GM12878 (cell line): ENCODE results near the gene BTBD19. TPM values are rescaled to one million over a fixed set of nuclear protein-coding genes. Genes with fewer than 3 reads are reported as not detected.

ENCODE experiments used
- ATF3 ChIP-seq: IDR thresholded peaks from 2 replicates; pipeline ENCODE4 v1.6.1; 2011; ENCODE audit warnings: low read depth, mild to moderate bottlenecking, low read length, moderate library complexity, borderline replicate concordance; ENCODE audit errors: extremely low read depth
- CBFB ChIP-seq: IDR thresholded peaks from 2 replicates; pipeline ENCODE4 v1.6.1; 2016; ENCODE audit warnings: antibody characterized with exemption, low read depth
- CBX5 ChIP-seq: sonication (generic); IDR thresholded peaks from 2 replicates; pipeline ENCODE4 v1.6.1; 2016; ENCODE audit warnings: low read depth, moderate library complexity, mild to moderate bottlenecking, inconsistent platforms
- ELK1 ChIP-seq: IDR thresholded peaks from 2 replicates; pipeline ENCODE4 v1.6.1; 2012; ENCODE audit warnings: low read depth, low read length, improper control_type of control experiment
- GATAD2B ChIP-seq: fragments of 450-650 bp; conservative IDR thresholded peaks from 2 replicates; pipeline ENCODE4 v1.6.1; 2017; ENCODE audit warnings: low read depth, mild to moderate bottlenecking, moderate library complexity
- HSF1 ChIP-seq: fragments of 150-350 bp; IDR thresholded peaks from 2 replicates; pipeline ENCODE4 v1.6.1; 2014; ENCODE audit warnings: mild to moderate bottlenecking, low read depth, low read length
- IRF4 ChIP-seq: IDR thresholded peaks from 2 replicates; pipeline ENCODE4 v1.6.1; 2011; ENCODE audit warnings: low read depth, low read length
- KAT2A ChIP-seq: conservative IDR thresholded peaks from 2 replicates; pipeline ENCODE4 v1.6.1; 2011; ENCODE audit warnings: low read depth, low read length; ENCODE audit not compliant: control insufficient read depth
- KLF5 ChIP-seq: fragments of 450-650 bp; IDR thresholded peaks from 2 replicates; pipeline ENCODE4 v1.6.1; 2014; ENCODE audit warnings: mild to moderate bottlenecking; ENCODE audit not compliant: partially characterized antibody
- MAX ChIP-seq: IDR thresholded peaks from 2 replicates; pipeline ENCODE4 v1.6.1; 2012; ENCODE audit warnings: low read depth, low read length, improper control_type of control experiment
- MLLT1 ChIP-seq: fragments of 450-650 bp; IDR thresholded peaks from 2 replicates; pipeline ENCODE4 v1.6.1; 2016; ENCODE audit warnings: mild to moderate bottlenecking
- MTA3 ChIP-seq: IDR thresholded peaks from 2 replicates; pipeline ENCODE4 v1.6.1; 2012; ENCODE audit warnings: low read length, inconsistent platforms, borderline replicate concordance
- MXI1 ChIP-seq: fragments of 150-350 bp; IDR thresholded peaks from 2 replicates; pipeline ENCODE4 v1.6.1; 2011; ENCODE audit warnings: low read depth, mild to moderate bottlenecking, inconsistent platforms, low read length, improper control_type of control experiment
- NR2F1 ChIP-seq: fragments of 450-650 bp; conservative IDR thresholded peaks from 2 replicates; pipeline ENCODE4 v1.6.1; 2017; ENCODE audit warnings: mild to moderate bottlenecking
- PML ChIP-seq: IDR thresholded peaks from 2 replicates; pipeline ENCODE4 v1.6.1; 2012; ENCODE audit warnings: low read length, inconsistent platforms
- POLR2AphosphoS5 ChIP-seq: IDR thresholded peaks from 2 replicates; pipeline ENCODE4 v1.6.1; 2011; ENCODE audit warnings: mild to moderate bottlenecking, low read length, inconsistent platforms
- SMARCA5 ChIP-seq: fragments of 450-650 bp; IDR thresholded peaks from 2 replicates; pipeline ENCODE4 v1.6.1; 2017; ENCODE audit warnings: mild to moderate bottlenecking
- SMC3 ChIP-seq: IDR thresholded peaks from 2 replicates; pipeline ENCODE4 v1.6.1; 2011; ENCODE audit warnings: low read length, improper control_type of control experiment, borderline replicate concordance
- SREBF2 ChIP-seq: IDR thresholded peaks from 2 replicates; pipeline ENCODE4 v1.6.1; 2012; ENCODE audit warnings: mild to moderate bottlenecking, low read length
- TARDBP ChIP-seq: IDR thresholded peaks from 2 replicates; pipeline ENCODE4 v1.6.1; 2016; ENCODE audit warnings: borderline replicate concordance
- TCF7 ChIP-seq: IDR thresholded peaks from 2 replicates; pipeline ENCODE4 v1.6.1; 2014; ENCODE audit warnings: antibody characterized with exemption, borderline replicate concordance
- YY1 ChIP-seq: IDR thresholded peaks from 2 replicates; pipeline ENCODE4 v1.6.1; 2011; ENCODE audit warnings: low read depth, mild to moderate bottlenecking, low read length
- ZBED1 ChIP-seq: IDR thresholded peaks from 2 replicates; pipeline ENCODE4 v1.6.1; 2016; ENCODE audit warnings: borderline replicate concordance
- ZNF274 ChIP-seq: IDR thresholded peaks from one replicate; pipeline ENCODE4 v1.8.0; 2011; ENCODE audit not compliant: insufficient read length, insufficient read depth
- ZNF622 ChIP-seq: fragments of 450-650 bp; IDR thresholded peaks from 2 replicates; pipeline ENCODE4 v1.6.1; 2017; ENCODE audit warnings: mild to moderate bottlenecking, inconsistent platforms
- ZZZ3 ChIP-seq: IDR thresholded peaks from 2 replicates; pipeline ENCODE4 v1.6.1; 2011; ENCODE audit warnings: low read depth; ENCODE audit not compliant: control insufficient read depth, insufficient read length
- polyA plus RNA-seq, 11 experiments: library from polyadenylated mRNA; depleted of rRNA in 4 of 11; unstranded in 6 of 11; stranded (reverse) in 5 of 11; fragments of >200 nt; fragmentation: Nextera tagmentation in 4 of 11; fragmentation: Illumina TruSeq in 1 of 11; extraction: Ambion mirVana in 4 of 11; extraction: Trizol in 1 of 11; gene quantifications; 1 replicate in 1 of 11; 2 replicates in 10 of 11; pipeline versions ENCODE4 v1.2.1 to v1.2.3, GENCODE V29; 2011 to 2016; ENCODE audit warnings: inconsistent platforms in 2 of 11, missing spikeins in 2 of 11, low read depth in 1 of 11
- total RNA-seq, 4 experiments: library from RNA; depleted of rRNA in 3 of 4; stranded (reverse); fragments of >200 nt in 3 of 4; fragmentation: Illumina TruSeq in 1 of 4; extraction: Trizol in 1 of 4; gene quantifications; 2 replicates each; pipeline versions ENCODE4 v1.2.1 to v1.2.3, GENCODE V29; 2013 to 2021

The BTBD19 gene
- total and polyA plus RNA-seq, 10 of the 15 experiments (the other 5 are each of a cell fraction or from before 2014, with no cell fraction given), result 0.13 to 2.7 (median 0.42) TPM

- TF ChIP-seq HSF1, result no peak
- no peak for TF ChIP-seq MAX
- no peak for TF ChIP-seq ZNF274
- TF ChIP-seq MXI1, result peak; percentile 52; the same call in 1 of the 2 replicates
- no peak for TF ChIP-seq KAT2A
- no peak for TF ChIP-seq CBX5
- TF ChIP-seq SREBF2, result no peak
- TF ChIP-seq TARDBP, result no peak
- TF ChIP-seq CBFB, result no peak
- no peak for TF ChIP-seq ZBED1
- TF ChIP-seq SMARCA5, result no peak
- no peak for TF ChIP-seq KLF5
- TF ChIP-seq POLR2AphosphoS5, result no peak; the same call in 1 of the 2 replicates
- TF ChIP-seq GATAD2B, result no peak
- TF ChIP-seq MLLT1, result 0 out of 2 replicates have a peak, but pooled peaks have one; percentile 29
- no peak for TF ChIP-seq MTA3
- TF ChIP-seq ELK1, result 0 out of 2 replicates have a peak, but pooled peaks have one; percentile 49
- TF ChIP-seq SMC3, result no peak
- TF ChIP-seq ZNF622, result no peak
- no peak for TF ChIP-seq ATF3
- peak; percentile 54; the same call in 1 of the 2 replicates for TF ChIP-seq YY1
- TF ChIP-seq PML, result no peak
- TF ChIP-seq NR2F1, result peak; percentile 63; the same call in 1 of the 2 replicates
- TF ChIP-seq IRF4, result no peak
- no peak for TF ChIP-seq TCF7
- no peak for TF ChIP-seq ZZZ3
Measured at GRCh38 chr1:44784094-44785028, 24.0 kb upstream of the BTBD19 start (continued).
